Liver (tissue), 9 donors: ENCODE data around the gene STX2. TPM values are rescaled to one million over a fixed set of nuclear protein-coding genes. Genes with fewer than 3 reads are reported as not detected.

Experiments
- DNase-seq: peaks from one replicate; pipeline ENCODE4 v3.0.0-alpha.2; 2017; ENCODE audit warnings: low spot score
- H3K27ac ChIP-seq, 2 donors: one replicate each; pipeline ENCODE4 v1.7.0; 2013; ENCODE audit warnings: inconsistent platforms in 2 of 2, low read length in 2 of 2, control low read depth in 1 of 2, low read depth in 1 of 2, mild to moderate bottlenecking in 1 of 2
- H3K27me3 ChIP-seq, 4 donors: one replicate each; pipeline versions ENCODE4 v1.6.1 to v1.7.0; 2013; ENCODE audit warnings: low read length in 3 of 4, inconsistent platforms in 1 of 4, mild to moderate bottlenecking in 1 of 4, moderate library complexity in 1 of 4; ENCODE audit not compliant: control insufficient read depth in 4 of 4, insufficient read depth in 4 of 4
- H3K36me3 ChIP-seq, 4 donors: one replicate each; pipeline versions ENCODE4 v1.6.1 to v1.7.0; 2013; ENCODE audit warnings: low read length in 3 of 4, mild to moderate bottlenecking in 3 of 4, low read depth in 1 of 4, moderate library complexity in 1 of 4; ENCODE audit not compliant: control insufficient read depth in 4 of 4, insufficient read depth in 3 of 4
- H3K4me1 ChIP-seq, 4 donors: one replicate each; pipeline versions ENCODE4 v1.6.1 to v1.7.0; 2013; ENCODE audit warnings: low read length in 3 of 4, mild to moderate bottlenecking in 3 of 4, moderate library complexity in 1 of 4; ENCODE audit not compliant: control insufficient read depth in 4 of 4, insufficient read depth in 4 of 4
- H3K4me3 ChIP-seq, 3 donors: one replicate each; pipeline versions ENCODE4 v1.6.1 to v1.7.0; 2013; ENCODE audit warnings: low read length in 3 of 3, control low read depth in 1 of 3, low read depth in 1 of 3, mild to moderate bottlenecking in 1 of 3
- H3K9ac ChIP-seq, 2 donors: one replicate each; pipeline ENCODE4 v1.7.0; 2013; ENCODE audit warnings: low read length in 2 of 2, mild to moderate bottlenecking in 2 of 2, moderate library complexity in 2 of 2, control low read depth in 1 of 2, low read depth in 1 of 2
- H3K9me3 ChIP-seq, 4 donors: one replicate each; pipeline versions ENCODE4 v1.6.1 to v1.7.0; 2013; ENCODE audit warnings: low read length in 3 of 4; ENCODE audit not compliant: control insufficient read depth in 4 of 4
- ATF3 ChIP-seq: IDR thresholded peaks from 2 replicates; pipeline ENCODE4 v1.6.1; 2016; ENCODE audit warnings: antibody characterized with exemption
- CTCF ChIP-seq: fragments of 150-350 bp; IDR thresholded peaks from 2 replicates; pipeline ENCODE4 v1.5.1; 2017; ENCODE audit warnings: improper control_type of control experiment, low read depth, low read length; ENCODE audit not compliant: missing input control
- EGR1 ChIP-seq, 2 donors: IDR thresholded peaks; 2 replicates each; pipeline ENCODE4 v1.6.1; 2016 to 2018; ENCODE audit warnings: antibody characterized with exemption in 2 of 2, low read depth in 2 of 2
- FOXA1 ChIP-seq: IDR thresholded peaks from 2 replicates; pipeline ENCODE4 v1.6.1; 2016; ENCODE audit warnings: antibody characterized with exemption
- FOXA2 ChIP-seq: IDR thresholded peaks from 2 replicates; pipeline ENCODE4 v1.6.1; 2016; ENCODE audit warnings: antibody characterized with exemption
- GABPA ChIP-seq, 2 donors: IDR thresholded peaks in 1 of 2; conservative IDR thresholded peaks in 1 of 2; 2 replicates each; pipeline ENCODE4 v1.6.1; 2016; ENCODE audit warnings: antibody characterized with exemption in 2 of 2, mild to moderate bottlenecking in 1 of 2, moderate library complexity in 1 of 2
- HNF4A ChIP-seq, 2 donors: conservative IDR thresholded peaks; 2 replicates each; pipeline ENCODE4 v1.6.1; 2016; ENCODE audit warnings: antibody characterized with exemption in 2 of 2, mild to moderate bottlenecking in 2 of 2
- HNF4G ChIP-seq: IDR thresholded peaks from 2 replicates; pipeline ENCODE4 v1.6.1; 2016; ENCODE audit warnings: antibody characterized with exemption
- JUND ChIP-seq, 2 donors: IDR thresholded peaks; 2 replicates each; pipeline ENCODE4 v1.6.1; 2016; ENCODE audit warnings: antibody characterized with exemption in 2 of 2
- NR2F2 ChIP-seq: IDR thresholded peaks from 2 replicates; pipeline ENCODE4 v1.6.1; 2016; ENCODE audit warnings: antibody characterized with exemption
- RAD21 ChIP-seq, 2 donors: IDR thresholded peaks; 2 replicates each; pipeline ENCODE4 v1.6.1; 2016; ENCODE audit warnings: antibody characterized with exemption in 2 of 2, mild to moderate bottlenecking in 2 of 2
- RXRA ChIP-seq, 2 donors: IDR thresholded peaks; 2 replicates each; pipeline ENCODE4 v1.6.1; 2017 to 2018; ENCODE audit warnings: antibody characterized with exemption in 2 of 2, mild to moderate bottlenecking in 1 of 2
- SP1 ChIP-seq: IDR thresholded peaks from 2 replicates; pipeline ENCODE4 v1.6.1; 2018; ENCODE audit warnings: antibody characterized with exemption, mild to moderate bottlenecking
- YY1 ChIP-seq: IDR thresholded peaks from 2 replicates; pipeline ENCODE4 v1.6.1; 2016; ENCODE audit warnings: antibody characterized with exemption, mild to moderate bottlenecking
- WGBS: extraction: QIAGEN DNeasy Blood & Tissue Kit; methylation state at CpG from one replicate; pipeline ENCODE4 v1.1.7; 2013; 5-methylcytosine and 5-hydroxymethylcytosine counted together
- polyA plus RNA-seq, 2 donors: library from polyadenylated mRNA; stranded (reverse) in 1 of 2; unstranded in 1 of 2; fragments of 200-250 nt in 1 of 2; fragments of >200 nt in 1 of 2; fragmentation: Nextera tagmentation in 1 of 2; extraction: Ambion mirVana in 1 of 2; gene quantifications; one replicate each; pipeline versions ENCODE4 v1.2.1 to v1.2.3, GENCODE V29; 2013 to 2015
- total RNA-seq, 2 donors: library from RNA; depleted of rRNA; stranded (reverse); fragments of >200 nt; gene quantifications; one replicate each; pipeline ENCODE4 v1.2.3, GENCODE V29; 2014
- TF ChIP-seq, protein P1 (sequence below): IDR thresholded peaks from 2 replicates; pipeline ENCODE4 v1.6.1; 2016; ENCODE audit warnings: antibody characterized with exemption
- TF ChIP-seq, protein P2 (sequence below): IDR thresholded peaks from 2 replicates; pipeline ENCODE4 v1.6.1; 2016; ENCODE audit warnings: antibody characterized with exemption, mild to moderate bottlenecking
- donor health status: healthy.
- donor health status: healthy.
- donor health status: healthy.
- donor health status: healthy.
- donor health status: healthy.

STX2 gene
- total and polyA plus RNA-seq, 4 donors = 4.7 to 13.8 (median 8.9) TPM

DNA sequence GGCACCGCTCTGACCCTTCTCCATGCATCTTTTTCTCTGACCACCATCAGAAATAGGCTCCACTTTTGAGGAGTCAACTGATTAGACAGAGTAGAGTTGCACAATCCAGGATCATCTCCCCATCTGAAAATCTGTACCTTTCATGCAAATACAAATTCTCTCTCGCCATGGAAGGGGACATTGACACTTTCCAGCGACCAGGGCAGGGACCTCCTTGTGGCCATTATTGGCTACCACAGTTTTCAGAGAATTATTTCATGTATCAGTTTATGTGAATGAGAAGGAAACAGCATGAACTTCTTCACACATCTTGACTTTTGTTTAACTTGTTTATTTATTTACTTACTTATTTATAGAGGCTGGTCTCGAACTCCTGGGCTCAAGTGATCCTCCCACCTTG lies 19.0 kb upstream of the STX2 start (continued):
- no peak for TF ChIP-seq CTCF
- TF ChIP-seq, protein P1, sequence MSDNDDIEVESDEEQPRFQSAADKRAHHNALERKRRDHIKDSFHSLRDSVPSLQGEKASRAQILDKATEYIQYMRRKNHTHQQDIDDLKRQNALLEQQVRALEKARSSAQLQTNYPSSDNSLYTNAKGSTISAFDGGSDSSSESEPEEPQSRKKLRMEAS = no peak
- no peak for TF ChIP-seq HNF4G
- TF ChIP-seq FOXA1 = no peak
- TF ChIP-seq YY1 = no peak
- TF ChIP-seq FOXA2 = no peak
- no peak for TF ChIP-seq ATF3
- TF ChIP-seq HNF4A (conservative IDR thresholded peaks at IDR 0.05) = no peak
- no peak for TF ChIP-seq NR2F2
- no peak for TF ChIP-seq SP1
- TF ChIP-seq GABPA (IDR thresholded peaks at IDR 0.05 in 1 of 2, conservative IDR thresholded peaks at IDR 0.05 in 1 of 2) = no peak
- TF ChIP-seq RAD21 (IDR thresholded peaks at IDR 0.05) = no peak
- TF ChIP-seq RXRA (IDR thresholded peaks at IDR 0.05) = no peak
- no peak for TF ChIP-seq EGR1 (IDR thresholded peaks at IDR 0.05; ENCODE audit: low read depth in 2 of 2)

GRCh38 chr12:130856088-130856487 lies 17.0 kb upstream of the STX2 start:
- Histone ChIP-seq H3K9me3 (peaks cover 0 to 4% (median 0%) of the 10 kb centered on the region in 4 donors), H3K27ac (no peak overlapping the region), H3K36me3 (no peaks in the 10 kb centered on the region), H3K4me3 (no peak overlapping the region), H3K4me1 (no peaks in the 10 kb centered on the region), H3K27me3 (no peaks in the 10 kb centered on the region), H3K9ac (no peak overlapping the region)
- DNase-seq = no peak
- 88% methylated on average over 4 of the region's 4 CpGs for WGBS
- TF ChIP-seq HNF4A (conservative IDR thresholded peaks at IDR 0.05) (no peak), FOXA2 (no peak), RAD21 (IDR thresholded peaks at IDR 0.05) (no peak), ATF3 (no peak), FOXA1 (no peak), JUND (IDR thresholded peaks at IDR 0.05) (no peak), HNF4G (no peak), GABPA (IDR thresholded peaks at IDR 0.05 in 1 of 2, conservative IDR thresholded peaks at IDR 0.05 in 1 of 2) (no peak), NR2F2 (no peak), CTCF (no peak), EGR1 (IDR thresholded peaks at IDR 0.05; ENCODE audit: low read depth in 2 of 2) (no peak), YY1 (no peak), SP1 (no peak), RXRA (IDR thresholded peaks at IDR 0.05) (no peak)
- TF ChIP-seq, protein P2, sequence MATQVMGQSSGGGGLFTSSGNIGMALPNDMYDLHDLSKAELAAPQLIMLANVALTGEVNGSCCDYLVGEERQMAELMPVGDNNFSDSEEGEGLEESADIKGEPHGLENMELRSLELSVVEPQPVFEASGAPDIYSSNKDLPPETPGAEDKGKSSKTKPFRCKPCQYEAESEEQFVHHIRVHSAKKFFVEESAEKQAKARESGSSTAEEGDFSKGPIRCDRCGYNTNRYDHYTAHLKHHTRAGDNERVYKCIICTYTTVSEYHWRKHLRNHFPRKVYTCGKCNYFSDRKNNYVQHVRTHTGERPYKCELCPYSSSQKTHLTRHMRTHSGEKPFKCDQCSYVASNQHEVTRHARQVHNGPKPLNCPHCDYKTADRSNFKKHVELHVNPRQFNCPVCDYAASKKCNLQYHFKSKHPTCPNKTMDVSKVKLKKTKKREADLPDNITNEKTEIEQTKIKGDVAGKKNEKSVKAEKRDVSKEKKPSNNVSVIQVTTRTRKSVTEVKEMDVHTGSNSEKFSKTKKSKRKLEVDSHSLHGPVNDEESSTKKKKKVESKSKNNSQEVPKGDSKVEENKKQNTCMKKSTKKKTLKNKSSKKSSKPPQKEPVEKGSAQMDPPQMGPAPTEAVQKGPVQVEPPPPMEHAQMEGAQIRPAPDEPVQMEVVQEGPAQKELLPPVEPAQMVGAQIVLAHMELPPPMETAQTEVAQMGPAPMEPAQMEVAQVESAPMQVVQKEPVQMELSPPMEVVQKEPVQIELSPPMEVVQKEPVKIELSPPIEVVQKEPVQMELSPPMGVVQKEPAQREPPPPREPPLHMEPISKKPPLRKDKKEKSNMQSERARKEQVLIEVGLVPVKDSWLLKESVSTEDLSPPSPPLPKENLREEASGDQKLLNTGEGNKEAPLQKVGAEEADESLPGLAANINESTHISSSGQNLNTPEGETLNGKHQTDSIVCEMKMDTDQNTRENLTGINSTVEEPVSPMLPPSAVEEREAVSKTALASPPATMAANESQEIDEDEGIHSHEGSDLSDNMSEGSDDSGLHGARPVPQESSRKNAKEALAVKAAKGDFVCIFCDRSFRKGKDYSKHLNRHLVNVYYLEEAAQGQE = no peak
